ENCODE measurements around the gene GOLIM4.
A peak's percentile ranks its signal among the peaks of the same experiment; 100 is the strongest.
"Not testable (repeated sequence)": the region's sequence is repeated elsewhere in the genome, so short reads cannot be mapped to it uniquely, and the experiment has no call there.

Gene GOLIM4

DNA sequence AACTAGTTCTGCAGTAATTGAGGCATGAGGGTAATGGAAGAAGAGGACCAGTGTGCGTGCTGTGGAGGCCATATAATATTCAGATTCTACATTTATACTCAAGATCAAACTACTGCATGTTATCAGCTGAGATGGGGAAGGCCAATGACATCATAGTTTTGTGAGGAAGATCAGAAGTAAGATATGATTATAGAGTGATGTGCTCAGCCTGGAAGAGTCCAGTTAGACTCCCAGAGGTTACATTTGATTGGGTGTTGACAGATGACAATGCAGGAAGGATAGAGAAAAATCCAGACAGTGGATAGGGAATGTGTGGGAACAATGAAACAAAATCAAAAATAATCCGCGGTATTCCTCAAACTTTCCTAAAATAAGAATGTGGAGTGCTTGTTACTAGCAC, 35.4 kb downstream of the GOLIM4 start:
- DNase-seq (ENCODE audit: low read depth): no peak
- TF ChIP-seq, protein P1, sequence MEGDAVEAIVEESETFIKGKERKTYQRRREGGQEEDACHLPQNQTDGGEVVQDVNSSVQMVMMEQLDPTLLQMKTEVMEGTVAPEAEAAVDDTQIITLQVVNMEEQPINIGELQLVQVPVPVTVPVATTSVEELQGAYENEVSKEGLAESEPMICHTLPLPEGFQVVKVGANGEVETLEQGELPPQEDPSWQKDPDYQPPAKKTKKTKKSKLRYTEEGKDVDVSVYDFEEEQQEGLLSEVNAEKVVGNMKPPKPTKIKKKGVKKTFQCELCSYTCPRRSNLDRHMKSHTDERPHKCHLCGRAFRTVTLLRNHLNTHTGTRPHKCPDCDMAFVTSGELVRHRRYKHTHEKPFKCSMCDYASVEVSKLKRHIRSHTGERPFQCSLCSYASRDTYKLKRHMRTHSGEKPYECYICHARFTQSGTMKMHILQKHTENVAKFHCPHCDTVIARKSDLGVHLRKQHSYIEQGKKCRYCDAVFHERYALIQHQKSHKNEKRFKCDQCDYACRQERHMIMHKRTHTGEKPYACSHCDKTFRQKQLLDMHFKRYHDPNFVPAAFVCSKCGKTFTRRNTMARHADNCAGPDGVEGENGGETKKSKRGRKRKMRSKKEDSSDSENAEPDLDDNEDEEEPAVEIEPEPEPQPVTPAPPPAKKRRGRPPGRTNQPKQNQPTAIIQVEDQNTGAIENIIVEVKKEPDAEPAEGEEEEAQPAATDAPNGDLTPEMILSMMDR (IDR thresholded peaks at IDR 0.05; ENCODE audit: insufficient read depth, low read depth, low read length, missing control alignments): no peak
- H3K4me3 ChIP-seq (ENCODE audit: low read depth, low read length): no peak overlapping the region

DNA sequence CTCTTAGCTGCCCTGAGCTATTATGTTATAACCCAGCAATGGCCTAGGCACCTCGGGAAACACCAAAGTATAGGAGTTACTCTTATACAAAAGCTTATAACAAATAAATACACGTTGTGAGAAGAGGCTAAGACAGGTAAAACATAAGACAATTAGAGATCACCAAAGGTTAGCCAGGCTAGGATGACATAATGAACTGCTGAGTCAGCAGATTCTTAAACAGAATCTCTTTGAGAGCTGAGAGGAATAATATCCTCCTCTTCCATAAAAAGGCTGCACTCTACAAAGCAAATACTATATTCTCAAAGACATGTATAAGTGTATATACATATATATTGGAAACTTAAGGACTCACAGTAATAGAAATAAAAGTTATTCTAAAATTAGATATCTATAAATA, 37.2 kb downstream of the GOLIM4 start:
- no peak for DNase-seq (ENCODE audit: low read depth)
- no peak overlapping the region for H3K4me3 ChIP-seq (ENCODE audit: low read depth, low read length)
- TF ChIP-seq, protein P1 (IDR thresholded peaks at IDR 0.05; ENCODE audit: insufficient read depth, low read depth, low read length, missing control alignments): no peak

DNA sequence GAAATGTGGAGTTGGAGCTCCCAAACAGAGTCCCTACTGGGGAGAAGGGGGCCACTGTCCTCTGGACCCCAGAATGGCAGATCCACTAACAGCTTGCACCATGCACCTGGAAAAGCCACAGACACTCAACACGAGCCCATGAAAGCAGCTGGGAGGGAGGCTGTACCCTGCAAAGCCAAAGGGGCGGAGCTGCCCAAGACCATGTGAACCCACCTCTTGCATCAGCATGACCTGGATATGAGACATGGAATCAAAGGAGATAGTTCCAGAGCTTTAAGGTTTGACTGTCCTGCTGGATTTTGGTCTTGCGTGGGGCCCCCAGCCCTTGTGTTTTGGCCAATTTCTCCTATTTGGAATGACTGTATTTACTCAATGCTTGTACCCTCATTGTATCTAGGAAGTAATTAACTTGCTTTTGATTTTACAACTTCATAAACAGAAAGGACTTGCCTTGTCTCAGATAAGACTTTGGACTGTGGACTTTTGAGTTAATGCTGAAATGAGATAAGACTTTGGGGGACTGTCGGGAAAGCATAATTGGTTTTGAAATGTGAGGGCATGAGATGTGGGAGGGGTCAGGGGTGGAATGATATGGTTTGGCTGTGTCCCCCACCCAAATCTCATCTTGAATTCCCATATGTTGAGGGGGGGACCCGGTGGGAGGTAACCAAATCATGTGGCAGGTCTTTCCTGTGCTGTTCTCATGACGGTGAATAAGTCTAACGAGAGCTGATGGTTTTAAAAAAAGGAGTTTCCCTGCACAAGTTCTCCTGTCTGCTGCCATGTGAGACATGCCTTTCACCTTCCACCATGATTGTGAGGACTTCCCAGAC, 39.1 kb downstream of the GOLIM4 start:
- DNase-seq (ENCODE audit: low read depth); H3K4me3 ChIP-seq (ENCODE audit: low read depth, low read length): not testable (repeated sequence)

DNA sequence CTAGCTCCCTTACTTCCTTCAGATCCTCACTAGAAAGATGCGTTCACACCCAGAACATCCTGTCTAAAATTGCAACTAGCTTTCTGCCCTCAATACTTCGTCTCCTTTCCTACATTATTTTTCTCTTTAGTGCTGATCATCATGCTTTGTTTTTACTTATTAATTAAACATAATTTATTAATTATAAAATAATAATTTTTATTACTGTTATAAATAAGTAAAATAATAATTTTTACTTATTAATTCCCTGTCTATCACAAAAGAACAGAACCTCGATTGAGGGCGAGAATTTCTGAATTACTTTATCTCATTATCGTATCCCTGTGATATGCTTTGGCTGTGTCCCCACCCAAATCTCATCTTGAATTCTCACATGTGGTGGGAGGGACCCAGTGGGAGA, 41.3 kb downstream of the GOLIM4 start:
- DNase-seq (ENCODE audit: low read depth): no peak
- TF ChIP-seq, protein P1 (IDR thresholded peaks at IDR 0.05; ENCODE audit: insufficient read depth, low read depth, low read length, missing control alignments): no peak
- no peak overlapping the region for H3K4me3 ChIP-seq (ENCODE audit: low read depth, low read length)

DNA sequence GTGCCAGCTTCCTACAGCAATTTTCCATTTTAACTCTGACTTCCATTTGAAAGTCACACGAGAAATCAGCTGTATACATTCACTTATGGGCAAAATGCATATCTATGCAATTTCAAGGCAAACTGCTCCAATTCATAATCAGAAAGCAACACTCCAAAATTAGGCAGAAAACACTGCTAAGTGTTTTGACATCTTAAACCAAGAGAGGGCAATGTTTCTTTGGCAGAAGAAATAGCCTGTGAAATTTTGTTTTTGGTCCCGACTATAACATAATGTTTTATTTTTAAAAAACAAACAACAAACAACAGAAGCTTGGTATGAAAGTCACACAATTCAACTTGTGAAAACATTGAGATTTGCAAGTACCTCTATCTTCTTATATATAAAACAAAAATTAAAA, 42.6 kb downstream of the GOLIM4 start:
- no peak for DNase-seq (ENCODE audit: low read depth)
- TF ChIP-seq, protein P1 (IDR thresholded peaks at IDR 0.05; ENCODE audit: insufficient read depth, low read depth, low read length, missing control alignments): peak; percentile 8
- H3K4me3 ChIP-seq (ENCODE audit: low read depth, low read length): no peak overlapping the region

DNA sequence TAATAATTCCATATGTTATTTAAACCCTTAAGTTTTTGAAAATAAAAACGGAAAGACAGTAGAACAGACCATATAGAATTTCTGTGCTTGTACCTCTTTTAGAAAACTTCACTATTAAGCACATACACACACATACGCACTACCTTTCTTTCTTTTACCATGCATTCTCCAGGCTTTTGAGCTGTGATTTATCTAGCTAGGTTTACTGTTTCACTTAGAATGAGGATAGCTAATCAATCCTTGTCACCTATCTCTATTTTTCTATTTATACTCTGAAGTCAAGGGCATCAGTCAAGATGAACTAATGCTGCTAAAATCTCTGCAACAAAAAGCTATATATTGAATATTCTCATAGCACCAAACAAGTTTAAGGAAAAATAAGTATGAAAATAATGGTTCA, 43.2 kb downstream of the GOLIM4 start:
- H3K4me3 ChIP-seq (ENCODE audit: low read depth, low read length): no peak overlapping the region
- TF ChIP-seq, protein P1 (IDR thresholded peaks at IDR 0.05; ENCODE audit: insufficient read depth, low read depth, low read length, missing control alignments): no peak
- DNase-seq (ENCODE audit: low read depth): no peak

DNA sequence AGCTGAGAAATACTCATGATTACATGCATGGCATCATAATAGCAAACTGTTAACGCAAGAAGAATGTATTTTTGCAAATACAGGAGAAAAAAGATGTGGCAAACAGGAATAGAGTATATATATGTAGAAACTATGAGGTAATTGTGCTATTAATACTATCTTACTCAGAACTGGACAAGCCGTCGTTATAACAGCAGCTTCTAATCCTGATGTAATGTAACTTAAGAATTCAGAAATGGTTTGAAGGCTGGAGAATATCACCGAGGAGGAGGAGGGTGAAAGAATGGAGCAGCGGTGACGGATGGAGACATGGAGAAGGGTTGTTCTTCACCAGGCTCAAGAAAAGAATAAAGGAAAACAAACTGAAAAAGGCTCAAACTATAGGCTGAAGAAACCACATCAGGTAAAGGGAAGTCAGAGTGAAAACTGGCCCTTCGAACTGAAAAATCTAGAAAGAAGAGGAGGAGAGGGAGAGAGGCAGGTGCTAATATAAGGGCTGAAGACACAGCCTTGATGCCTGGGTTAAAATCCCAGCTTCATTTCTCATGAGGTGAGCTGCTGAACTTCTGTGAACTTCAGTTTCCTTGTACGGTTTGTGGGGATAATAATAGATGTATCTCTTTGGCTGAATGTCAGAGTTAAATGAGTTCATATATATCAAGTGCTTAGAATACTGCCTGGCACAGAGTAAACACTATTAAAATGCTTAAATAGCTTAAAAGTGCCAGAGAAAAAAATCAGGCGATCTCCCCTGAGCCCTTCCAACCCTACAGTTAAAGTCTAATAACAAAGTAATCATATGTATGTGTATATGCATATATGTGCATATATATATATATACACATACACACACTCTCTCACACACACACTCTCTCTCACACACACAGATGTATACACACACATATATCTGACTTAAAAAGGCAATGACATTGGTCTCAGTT, 43.9 kb downstream of the GOLIM4 start:
- H3K4me3 ChIP-seq (ENCODE audit: low read depth, low read length): peak overlapping the region; percentile 41
- TF ChIP-seq, protein P1 (IDR thresholded peaks at IDR 0.05; ENCODE audit: insufficient read depth, low read depth, low read length, missing control alignments): no peak
- DNase-seq (ENCODE audit: low read depth): peak; percentile 50
